ENCODE results near the gene FGFRL1. TPM values are rescaled to one million over a fixed set of nuclear protein-coding genes. Genes with fewer than 3 reads are reported as not detected.

Gene FGFRL1
- total and polyA plus RNA-seq, 2 of the 13 experiments (the other 11 are each of a cell fraction or from before 2014, with no cell fraction given) = 19.1 to 30.6 TPM

- no peak for TF ChIP-seq ZNF318 (CRISPR knock-in tag; IDR thresholded peaks at IDR 0.05)
- TF ChIP-seq HNF1A (IDR thresholded peaks at IDR 0.05; ENCODE audit: low read depth) = no peak
- no peak for TF ChIP-seq HNF1A (CRISPR knock-in tag; IDR thresholded peaks at IDR 0.05; ENCODE audit: borderline replicate concordance)
- TF ChIP-seq SAP130 (CRISPR knock-in tag; IDR thresholded peaks at IDR 0.05; ENCODE audit: low read depth) = peak; percentile 47
- no peak for TF ChIP-seq ZNF224 (CRISPR knock-in tag; IDR thresholded peaks at IDR 0.05)
- TF ChIP-seq POGZ (CRISPR knock-in tag; IDR thresholded peaks at IDR 0.05) = no peak
- no peak for TF ChIP-seq ZNF709 (CRISPR knock-in tag; IDR thresholded peaks at IDR 0.05)
- TF ChIP-seq CENPT (CRISPR knock-in tag; IDR thresholded peaks at IDR 0.05; ENCODE audit: low read depth) = no peak
- no peak for TF ChIP-seq EED (CRISPR knock-in tag; IDR thresholded peaks at IDR 0.05)
- TF ChIP-seq AKAP8 (CRISPR knock-in tag; IDR thresholded peaks at IDR 0.05) = no peak
- TF ChIP-seq ZNF883 (CRISPR knock-in tag; IDR thresholded peaks at IDR 0.05; ENCODE audit: not compliant biosample characterization) = no peak
- TF ChIP-seq ZBTB39 (CRISPR knock-in tag; IDR thresholded peaks at IDR 0.05) = no peak
Measured at GRCh38 chr4:1012034-1012739, 761 bp downstream of the FGFRL1 start (continued).

Data from HepG2 (cell line).